Mesendoderm (in vitro differentiated cells): Measurements from ENCODE around the gene AQP12A.
"Not testable (repeated sequence)": the region's sequence is repeated elsewhere in the genome, so short reads cannot be mapped to it uniquely, and the experiment has no call there.

ENCODE experiments used
- DNase-seq: peaks from one replicate; pipeline ENCODE4 v3.0.0; 2013
- H2AK5ac ChIP-seq: 2 replicates; pipeline ENCODE4 v1.6.1; 2013; ENCODE audit warnings: low read length, inconsistent platforms
- H2BK120ac ChIP-seq: 2 replicates; pipeline ENCODE4 v1.6.1; 2013; ENCODE audit warnings: low read depth, mild to moderate bottlenecking, low read length, moderate library complexity, mixed read lengths
- H2BK15ac ChIP-seq: replicated peaks from 2 replicates; pipeline ENCODE4 v1.6.1; 2013; ENCODE audit warnings: low read depth, mild to moderate bottlenecking, moderate library complexity
- H2BK5ac ChIP-seq: 2 replicates; pipeline ENCODE4 v1.6.1; 2013; ENCODE audit warnings: low read length, inconsistent platforms
- H3K18ac ChIP-seq: 2 replicates; pipeline ENCODE4 v1.6.1; 2013; ENCODE audit warnings: mild to moderate bottlenecking, low read length, mixed read lengths
- H3K23ac ChIP-seq: one replicate; pipeline ENCODE4 v1.6.1; 2013; ENCODE audit warnings: low read length
- H3K27ac ChIP-seq: 2 replicates; pipeline ENCODE4 v1.5.1; 2013; ENCODE audit warnings: low read depth, mild to moderate bottlenecking, inconsistent platforms, low read length, moderate library complexity
- H3K27me3 ChIP-seq: 2 replicates; pipeline ENCODE4 v1.6.1; 2013; ENCODE audit warnings: low read length, control low read depth, mild to moderate bottlenecking, inconsistent platforms; ENCODE audit not compliant: insufficient read depth, poor library complexity
- H3K36me3 ChIP-seq: 2 replicates; pipeline ENCODE4 v1.6.1; 2013; ENCODE audit warnings: low read length, inconsistent platforms; ENCODE audit not compliant: control insufficient read depth, insufficient read depth
- H3K4ac ChIP-seq: one replicate; pipeline ENCODE4 v1.6.1; 2013; ENCODE audit warnings: low read depth, mild to moderate bottlenecking, low read length, moderate library complexity
- H3K4me1 ChIP-seq: 2 replicates; pipeline ENCODE4 v1.6.1; 2013; ENCODE audit warnings: low read depth, low read length, inconsistent platforms; ENCODE audit not compliant: control insufficient read depth
- H3K4me2 ChIP-seq: 2 replicates; pipeline ENCODE4 v1.6.1; 2013; ENCODE audit warnings: low read length
- H3K4me3 ChIP-seq: 2 replicates; pipeline ENCODE4 v1.5.1; 2013; ENCODE audit warnings: mild to moderate bottlenecking, low read length
- H3K56ac ChIP-seq: one replicate; pipeline ENCODE4 v1.6.1; 2013; ENCODE audit warnings: low read length
- H3K79me1 ChIP-seq: 2 replicates; pipeline ENCODE4 v1.6.1; 2013; ENCODE audit warnings: low read length, inconsistent platforms
- H3K79me2 ChIP-seq: 2 replicates; pipeline ENCODE4 v1.6.1; 2013; ENCODE audit warnings: mild to moderate bottlenecking, low read length; ENCODE audit not compliant: control insufficient read depth, insufficient read depth
- H3K9ac ChIP-seq: 2 replicates; pipeline ENCODE4 v1.6.1; 2013; ENCODE audit warnings: low read length, inconsistent platforms
- H4K5ac ChIP-seq: one replicate; pipeline ENCODE4 v1.6.1; 2013; ENCODE audit warnings: low read length
- H4K8ac ChIP-seq: one replicate; pipeline ENCODE4 v1.6.1; 2013; ENCODE audit warnings: low read depth, mild to moderate bottlenecking, control low read depth, low read length, moderate library complexity
- WGBS: extraction: QIAGEN DNeasy Blood & Tissue Kit; methylation state at CpG from one replicate; pipeline ENCODE4 v1.1.7; 2013; ENCODE audit warnings: low lambda C conversion rate, missing lambda C conversion rate; ENCODE audit not compliant: insufficient coverage; ENCODE audit errors: extremely low coverage; 5-methylcytosine and 5-hydroxymethylcytosine counted together

The AQP12A gene

GRCh38 chr2:240650254-240650965 lies 41.3 kb upstream of the AQP12A start:
- Histone ChIP-seq H3K18ac (no peak overlapping the region), H3K4me3 (no peak overlapping the region), H4K5ac (no peak overlapping the region), H4K8ac (no peak overlapping the region), H2BK15ac (no peak overlapping the region), H3K23ac (no peak overlapping the region), H3K4me2 (no peak overlapping the region), H3K4me1 (no peaks in the 10 kb centered on the region), H3K56ac (no peak overlapping the region), H2BK5ac (no peak overlapping the region), H3K27ac (no peak overlapping the region), H2BK120ac (no peak overlapping the region), H3K79me2 (no peaks in the 10 kb centered on the region), H3K79me1 (no peaks in the 10 kb centered on the region), H3K4ac (no peak overlapping the region), H3K9ac (no peak overlapping the region), H3K36me3 (no peaks in the 10 kb centered on the region), H3K27me3 (no peaks in the 10 kb centered on the region), H2AK5ac (no peak overlapping the region)
- DNase-seq = no peak
- WGBS = no CpG with 5 or more reads among the region's 13 CpGs

DNA sequence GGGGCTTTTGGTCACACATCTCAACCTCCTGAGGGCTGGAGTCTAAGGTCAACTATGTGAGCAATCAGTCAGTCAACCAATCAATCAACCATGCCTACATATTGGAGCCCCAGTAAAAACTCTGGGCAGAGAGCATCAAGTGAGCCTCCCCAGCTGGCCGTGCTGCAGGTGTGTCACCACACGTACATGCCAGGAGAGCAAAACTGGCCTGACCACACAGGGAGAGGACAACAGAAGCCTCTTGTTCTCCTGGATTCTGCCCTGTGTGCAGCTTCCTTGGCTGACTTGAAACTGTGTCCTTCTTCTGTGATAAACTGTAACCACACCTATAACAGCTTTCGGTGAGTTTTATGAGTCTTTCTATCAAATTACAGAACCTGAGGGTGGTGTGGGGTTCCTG lies 40.5 kb upstream of the AQP12A start:
- Histone ChIP-seq H4K8ac (no peak overlapping the region), H4K5ac (no peak overlapping the region), H3K23ac (no peak overlapping the region), H3K27me3 (no peaks in the 10 kb centered on the region), H3K4me3 (no peak overlapping the region), H3K4ac (no peak overlapping the region), H2BK120ac (no peak overlapping the region), H3K79me2 (no peaks in the 10 kb centered on the region), H3K4me1 (no peaks in the 10 kb centered on the region), H3K56ac (no peak overlapping the region), H3K18ac (no peak overlapping the region), H3K27ac (no peak overlapping the region), H2BK15ac (no peak overlapping the region), H3K36me3 (no peaks in the 10 kb centered on the region), H3K4me2 (no peak overlapping the region), H2AK5ac (no peak overlapping the region), H3K79me1 (no peaks in the 10 kb centered on the region), H2BK5ac (no peak overlapping the region), H3K9ac (no peak overlapping the region)
- WGBS = no CpG with 5 or more reads among the region's 3 CpGs
- DNase-seq = no peak

DNA sequence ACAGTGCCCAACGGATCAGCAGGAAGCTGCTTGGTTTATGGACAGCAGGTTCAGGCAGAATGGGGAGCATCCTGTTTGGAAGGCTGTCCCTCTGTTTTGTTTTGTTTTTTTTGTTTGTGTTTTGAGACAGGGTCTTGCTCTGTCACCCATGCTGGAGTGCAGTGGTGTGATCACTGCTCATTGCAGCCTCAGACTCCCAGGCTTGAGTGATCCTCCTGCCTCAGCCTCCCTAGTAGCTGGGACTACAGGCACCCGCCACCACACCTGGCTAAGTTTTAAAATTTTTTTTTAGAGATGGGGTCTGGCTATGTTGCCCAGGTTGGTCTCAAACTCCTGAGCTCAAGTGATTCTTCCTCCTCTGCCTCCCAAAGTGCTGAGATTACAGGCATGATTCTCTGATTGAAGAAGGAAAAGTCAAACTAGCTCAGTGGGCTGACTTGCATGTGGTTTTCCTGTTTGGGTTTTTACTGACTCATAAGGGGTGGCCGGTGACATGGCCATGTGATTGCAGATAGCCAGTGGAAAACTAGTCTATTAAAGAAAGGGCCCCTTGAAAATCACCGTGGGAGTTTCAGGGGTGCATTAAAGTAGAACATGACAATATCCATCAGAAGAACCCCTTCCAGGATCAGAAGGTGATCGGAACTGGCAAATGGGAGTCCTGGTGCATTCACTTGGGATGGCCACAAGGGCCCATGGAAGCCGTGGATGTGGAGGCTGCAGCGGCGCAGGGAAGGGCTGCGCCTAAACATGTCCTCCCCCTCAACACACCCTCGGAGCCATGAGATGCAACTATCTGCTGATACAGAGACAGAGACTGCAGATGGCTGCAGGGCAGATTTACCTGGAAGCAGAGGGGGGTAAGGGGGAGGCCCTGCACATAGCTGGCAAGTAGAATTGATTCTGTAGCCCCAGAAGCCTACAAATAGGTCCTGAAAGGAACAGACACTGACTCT lies 35.5 kb upstream of the AQP12A start:
- no peak overlapping the region for H4K8ac ChIP-seq
- H2BK120ac ChIP-seq = no peak overlapping the region
- H3K23ac ChIP-seq = no peak overlapping the region
- no peaks in the 10 kb centered on the region for H3K4me1 ChIP-seq
- no peak overlapping the region for H3K56ac ChIP-seq
- H3K9ac ChIP-seq = no peak overlapping the region
- H3K79me2 ChIP-seq = no peaks in the 10 kb centered on the region
- H4K5ac ChIP-seq = no peak overlapping the region
- no peak for DNase-seq
- H2AK5ac ChIP-seq = no peak overlapping the region
- no peak overlapping the region for H3K4ac ChIP-seq
- no CpG with 5 or more reads among the region's 10 CpGs for WGBS
- no peak overlapping the region for H3K4me3 ChIP-seq
- no peak overlapping the region for H3K18ac ChIP-seq
- H3K27me3 ChIP-seq = no peaks in the 10 kb centered on the region
- no peak overlapping the region for H3K27ac ChIP-seq
- H3K79me1 ChIP-seq = no peaks in the 10 kb centered on the region
- no peak overlapping the region for H2BK15ac ChIP-seq
- H3K36me3 ChIP-seq = no peaks in the 10 kb centered on the region
- H3K4me2 ChIP-seq = no peak overlapping the region
- no peak overlapping the region for H2BK5ac ChIP-seq

DNA sequence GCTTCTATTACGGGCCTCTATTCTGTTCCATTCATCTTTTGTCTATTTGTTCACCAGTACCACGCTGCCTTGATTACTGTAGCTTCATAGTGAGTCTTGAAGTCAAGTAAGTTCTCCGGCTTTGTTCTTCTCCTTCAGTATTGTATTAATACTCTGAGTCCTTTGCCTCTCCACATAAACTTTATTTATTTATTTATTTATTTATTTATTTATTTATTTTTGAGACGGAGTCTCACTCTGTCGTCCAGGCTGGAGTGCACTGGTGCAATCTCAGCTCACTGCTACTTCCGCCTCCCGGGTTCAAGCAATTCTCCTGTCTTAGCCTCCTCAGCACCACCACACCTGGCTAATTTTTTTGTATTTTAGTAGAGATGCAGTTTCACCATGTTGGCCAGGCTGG lies 31.8 kb upstream of the AQP12A start:
- no CpG with 5 or more reads among the region's 7 CpGs for WGBS
- not testable (repeated sequence) for H3K18ac ChIP-seq, H3K27me3 ChIP-seq

DNA sequence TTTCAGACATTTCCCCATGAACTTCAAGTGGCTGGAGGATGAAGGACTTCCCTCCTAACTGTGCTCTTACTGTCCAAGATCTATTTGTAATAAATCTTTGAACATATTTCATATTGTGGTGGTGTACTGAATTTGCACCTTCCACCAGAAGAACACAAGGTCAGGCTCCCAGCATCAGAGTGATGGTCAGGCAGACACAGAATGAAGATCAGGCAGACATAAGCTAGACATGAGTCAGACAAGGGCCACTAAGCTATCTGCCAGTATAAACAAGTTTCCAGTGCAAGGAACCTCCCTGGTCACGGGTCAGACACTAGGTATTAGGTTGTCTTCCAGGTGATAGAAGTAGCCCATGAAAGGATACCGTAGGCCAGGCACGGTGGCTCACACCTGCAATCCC lies 29.0 kb upstream of the AQP12A start:
- H3K27me3 ChIP-seq = no peaks in the 10 kb centered on the region
- H3K4me3 ChIP-seq = no peak overlapping the region
- no peak overlapping the region for H4K8ac ChIP-seq
- H3K79me2 ChIP-seq = no peaks in the 10 kb centered on the region
- no peak overlapping the region for H2BK5ac ChIP-seq
- no peak overlapping the region for H2BK120ac ChIP-seq
- no peak for DNase-seq
- H3K9ac ChIP-seq = no peak overlapping the region
- H3K18ac ChIP-seq = no peak overlapping the region
- no peak overlapping the region for H2AK5ac ChIP-seq
- H2BK15ac ChIP-seq = no peak overlapping the region
- H3K56ac ChIP-seq = no peak overlapping the region
- H4K5ac ChIP-seq = no peak overlapping the region
- H3K36me3 ChIP-seq = no peaks in the 10 kb centered on the region
- H3K23ac ChIP-seq = no peak overlapping the region
- WGBS = no CpG with 5 or more reads among the region's 3 CpGs
- H3K4me2 ChIP-seq = no peak overlapping the region
- H3K4ac ChIP-seq = no peak overlapping the region
- H3K4me1 ChIP-seq = no peaks in the 10 kb centered on the region
- H3K79me1 ChIP-seq = no peaks in the 10 kb centered on the region
- H3K27ac ChIP-seq = no peak overlapping the region

More for the DNA sequence above, 31.8 kb upstream of the AQP12A start:
- not testable (repeated sequence) for H2AK5ac ChIP-seq, H3K79me1 ChIP-seq, H2BK120ac ChIP-seq, H2BK15ac ChIP-seq, DNase-seq, H3K4me1 ChIP-seq, H3K79me2 ChIP-seq, H2BK5ac ChIP-seq, H3K56ac ChIP-seq, H3K23ac ChIP-seq, H3K4me3 ChIP-seq, H3K9ac ChIP-seq, H4K8ac ChIP-seq, H4K5ac ChIP-seq, H3K36me3 ChIP-seq, H3K27ac ChIP-seq, H3K4me2 ChIP-seq, H3K4ac ChIP-seq
